HFFc6 (cell line): ENCODE measurements around the gene MAP3K9. TPM values are rescaled to one million over a fixed set of nuclear protein-coding genes. Genes with fewer than 3 reads are reported as not detected.
A peak's percentile ranks its signal among the peaks of the same experiment; 100 is the strongest.

Experiments
- DNase-seq: peaks from one replicate; pipeline ENCODE4 v3.0.0-alpha.2; 2018
- H3K27ac Mint-ChIP-seq: 2 replicates; pipeline ENCODE4 v1.8.0; 2020; ENCODE audit warnings: mild to moderate bottlenecking, mixed read lengths
- H3K27me3 Mint-ChIP-seq: 2 replicates; pipeline ENCODE4 v1.8.0; 2021; ENCODE audit warnings: mild to moderate bottlenecking, moderate library complexity, mixed read lengths; ENCODE audit not compliant: insufficient read depth
- H3K36me3 Mint-ChIP-seq: 2 replicates; pipeline ENCODE4 v1.8.0; 2021; ENCODE audit warnings: low read depth, mixed read lengths
- H3K4me1 Mint-ChIP-seq: 2 replicates; pipeline ENCODE4 v1.8.0; 2020; ENCODE audit warnings: low read depth, mixed read lengths
- H3K4me3 Mint-ChIP-seq: 2 replicates; pipeline ENCODE4 v1.8.0; 2020; ENCODE audit warnings: mild to moderate bottlenecking, moderate library complexity, mixed read lengths
- H3K9me3 Mint-ChIP-seq: 2 replicates; pipeline ENCODE4 v1.8.0; 2020; ENCODE audit warnings: mild to moderate bottlenecking, mixed read lengths
- CTCF ChIP-seq: fragments of 200-600 bp; sonication (generic); IDR thresholded peaks from 2 replicates; pipeline ENCODE4 v1.5.0; 2021; ENCODE audit warnings: antibody characterized with exemption, mild to moderate bottlenecking
- total RNA-seq, 6 experiments: library from RNA; stranded (reverse); fragmentation: NEBNext Ultra II Directional; extraction: Animal tissue kit (Norgen Biotek cat#: 25700); gene quantifications; 2 replicates in 1 of 6; 3 replicates in 5 of 6; pipeline ENCODE4 v1.2.3, GENCODE V29; 2021

Gene MAP3K9
- total RNA-seq, 6 experiments from 2014 or later = 0.24 to 0.51 (median 0.31) TPM

- no peaks in the 10 kb centered on the region for H3K9me3 Mint-ChIP-seq
- no peak overlapping the region for H3K27ac Mint-ChIP-seq
- H3K4me3 Mint-ChIP-seq = no peak overlapping the region
- DNase-seq = peak; percentile 27
- H3K27me3 Mint-ChIP-seq = no peaks in the 10 kb centered on the region; the same call in none of the 2 replicates
- peak; percentile 38 for TF ChIP-seq CTCF
- H3K36me3 Mint-ChIP-seq = no peaks in the 10 kb centered on the region
- peaks cover 10% of the 10 kb centered on the region for H3K4me1 Mint-ChIP-seq
These were observed 18.0 kb upstream of the MAP3K9 start for GRCh38 chr14:70827347-70827746.

- Mint-ChIP-seq H3K27me3 (no peaks in the 10 kb centered on the region; the same call in none of the 2 replicates), H3K27ac (no peak overlapping the region), H3K4me1 (peaks cover 36% of the 10 kb centered on the region), H3K36me3 (no peaks in the 10 kb centered on the region), H3K9me3 (no peaks in the 10 kb centered on the region), H3K4me3 (peak overlapping the region; percentile 83)
- no peak for DNase-seq
- no peak for TF ChIP-seq CTCF
These were observed 14.0 kb upstream of the MAP3K9 start for GRCh38 chr14:70823281-70823680.

GRCh38 chr14:70822530-70823185, 13.3 kb upstream of the MAP3K9 start:
- no peaks in the 10 kb centered on the region for H3K9me3 Mint-ChIP-seq
- TF ChIP-seq CTCF = no peak
- no peaks in the 10 kb centered on the region for H3K36me3 Mint-ChIP-seq
- H3K27me3 Mint-ChIP-seq = no peaks in the 10 kb centered on the region; the same call in none of the 2 replicates
- peak overlapping the region; percentile 12; the same call in 1 of the 2 replicates for H3K27ac Mint-ChIP-seq
- H3K4me1 Mint-ChIP-seq = peaks cover 43% of the 10 kb centered on the region
- H3K4me3 Mint-ChIP-seq = peak overlapping the region; percentile 83
- no peak for DNase-seq

- H3K9me3 Mint-ChIP-seq = no peaks in the 10 kb centered on the region
- no peaks in the 10 kb centered on the region for H3K36me3 Mint-ChIP-seq
- peak overlapping the region; percentile 83 for H3K4me3 Mint-ChIP-seq
- TF ChIP-seq CTCF = no peak; the same call in 1 of the 2 replicates
- H3K27ac Mint-ChIP-seq = peak overlapping the region; percentile 33; the same call in 1 of the 2 replicates
- H3K4me1 Mint-ChIP-seq = peaks cover 48% of the 10 kb centered on the region
- peak; percentile 33 for DNase-seq
- H3K27me3 Mint-ChIP-seq = no peaks in the 10 kb centered on the region; the same call in none of the 2 replicates
These were observed 12.5 kb upstream of the MAP3K9 start for GRCh38 chr14:70821584-70822529.

- no peak overlapping the region for H3K4me3 Mint-ChIP-seq
- H3K27me3 Mint-ChIP-seq = peaks cover 4% of the 10 kb centered on the region
- no peaks in the 10 kb centered on the region for H3K36me3 Mint-ChIP-seq
- no peak for TF ChIP-seq CTCF
- H3K4me1 Mint-ChIP-seq = peaks cover 41% of the 10 kb centered on the region
- no peak overlapping the region for H3K27ac Mint-ChIP-seq
- no peaks in the 10 kb centered on the region for H3K9me3 Mint-ChIP-seq
- no peak for DNase-seq
These were observed 7.2 kb upstream of the MAP3K9 start for GRCh38 chr14:70816525-70816924.
